Gastroesophageal sphincter (tissue), 4 donors: Measurements from ENCODE around the gene LINGO3. TPM values are rescaled to one million over a fixed set of nuclear protein-coding genes. Genes with fewer than 3 reads are reported as not detected.
A peak's percentile ranks its signal among the peaks of the same experiment; 100 is the strongest.
"Not testable (repeated sequence)": the region's sequence is repeated elsewhere in the genome, so short reads cannot be mapped to it uniquely, and the experiment has no call there.

Experiments used
- ATAC-seq: fragments of 150-250 bp; one replicate; pipeline ENCODE4 v1.9.1; 2016; ENCODE audit warnings: mild to moderate bottlenecking, moderate library complexity
- H3K27ac ChIP-seq, 4 donors: fragments of 200-600 bp; sonication (generic) in 3 of 4; 1 replicate in 3 of 4; 2 replicates in 1 of 4; pipeline ENCODE4 v1.5.1; 2016 to 2019
- H3K27me3 ChIP-seq: fragments of 200-600 bp; sonication (generic); one replicate; pipeline ENCODE4 v1.5.1; 2019
- H3K36me3 ChIP-seq, 2 donors: fragments of 200-600 bp; sonication (generic); one replicate each; pipeline ENCODE4 v1.5.1; 2019; ENCODE audit warnings: control low read depth in 1 of 2
- H3K4me1 ChIP-seq, 3 donors: fragments of 200-600 bp; sonication (generic); 1 replicate in 2 of 3; 2 replicates in 1 of 3; pipeline ENCODE4 v1.5.1; 2016 to 2019; ENCODE audit warnings: control low read depth in 2 of 3
- H3K4me3 ChIP-seq, 2 donors: fragments of 200-600 bp; sonication (generic); one replicate each; pipeline ENCODE4 v1.5.1; 2019; ENCODE audit warnings: mild to moderate bottlenecking in 1 of 2, moderate library complexity in 1 of 2
- H3K9me3 ChIP-seq, 3 donors: fragments of 200-600 bp; sonication (generic); one replicate each; pipeline ENCODE4 v1.5.1; 2017 to 2019; ENCODE audit warnings: control low read depth in 2 of 3
- CTCF ChIP-seq, 4 experiments: fragments of 200-600 bp in 2 of 4; fragments of 450-650 bp in 2 of 4; sonication (generic) in 1 of 4; IDR thresholded peaks; one replicate each; pipeline ENCODE4 v1.5.1; 2017 to 2019; ENCODE audit warnings: antibody characterized with exemption in 4 of 4, mild to moderate bottlenecking in 2 of 4, moderate library complexity in 2 of 4
- EP300 ChIP-seq: sonication (generic); formaldehyde crosslinking; IDR thresholded peaks from one replicate; pipeline ENCODE4 v1.6.1; 2017; ENCODE audit warnings: antibody characterized with exemption, mild to moderate bottlenecking
- POLR2A ChIP-seq, 2 donors: fragments of 450-650 bp; IDR thresholded peaks; one replicate each; pipeline ENCODE4 v1.6.1; 2017; ENCODE audit warnings: antibody characterized with exemption in 2 of 2, mild to moderate bottlenecking in 2 of 2, moderate library complexity in 1 of 2
- POLR2AphosphoS5 ChIP-seq: sonication (generic); formaldehyde crosslinking; IDR thresholded peaks from one replicate; pipeline ENCODE4 v1.6.1; 2017; ENCODE audit warnings: antibody characterized with exemption
- WGBS, 2 donors: methylation state at CpG; one replicate each; pipeline ENCODE4 v1.1.5; 2018; ENCODE audit warnings: low coverage in 1 of 2; 5-methylcytosine and 5-hydroxymethylcytosine counted together
- total RNA-seq, 4 donors: library from RNA; depleted of rRNA; stranded (reverse); fragments of >200 nt; gene quantifications; one replicate each; pipeline ENCODE4 v1.1.0, GENCODE V29; 2016

The LINGO3 gene
- total RNA-seq, 4 donors from 2014 or later, result not detected

DNA sequence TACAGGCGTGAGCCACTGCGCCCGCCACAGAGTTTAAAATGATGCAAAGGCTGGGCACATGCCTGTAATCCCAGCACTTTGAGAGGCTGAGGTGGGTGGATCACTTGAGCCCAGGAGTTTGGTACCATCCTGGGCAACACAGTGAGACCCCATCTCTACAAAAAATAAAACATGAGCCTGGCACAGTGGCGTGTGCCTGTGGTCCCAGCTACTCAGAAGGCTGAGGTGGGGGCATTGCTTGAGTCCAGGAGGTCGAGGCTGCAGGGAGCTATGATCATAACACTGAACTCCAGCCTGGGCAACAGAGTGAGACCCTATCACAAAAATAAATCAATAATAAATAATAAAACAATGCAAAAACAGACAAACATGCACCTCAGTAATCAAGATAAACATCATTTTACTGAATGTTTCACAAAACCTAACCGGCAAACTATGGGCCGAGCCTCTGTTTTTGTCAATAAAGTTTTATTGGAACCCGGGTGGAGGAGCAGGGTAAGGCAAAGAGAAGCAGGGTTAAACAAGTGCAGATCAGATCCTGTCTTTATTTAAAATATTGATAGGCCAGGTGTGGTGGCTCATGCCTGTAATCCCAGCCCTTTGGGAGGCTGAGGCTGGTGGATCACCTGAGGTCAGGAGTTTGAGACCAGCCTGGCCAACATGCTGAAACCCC is 24.0 kb downstream of the LINGO3 start:
- WGBS, 2 donors, result 88 to 96% methylated on average over 3 to 5 of the region's 8 CpGs
- no peak for ATAC-seq
- Histone ChIP-seq H3K4me1 (peaks cover 0 to 22% (median 0%) of the 10 kb centered on the region in 3 donors), H3K27me3 (peaks cover 13% of the 10 kb centered on the region), H3K27ac (no peak overlapping the region), H3K36me3 (no peaks in the 10 kb centered on the region), H3K4me3 (no peak overlapping the region), H3K9me3 (no peaks in the 10 kb centered on the region)
- no peak for TF ChIP-seq CTCF (IDR thresholded peaks at IDR 0.05)
- no peak for TF ChIP-seq EP300
- no peak for TF ChIP-seq POLR2A (IDR thresholded peaks at IDR 0.05)
- no peak for TF ChIP-seq POLR2AphosphoS5

DNA sequence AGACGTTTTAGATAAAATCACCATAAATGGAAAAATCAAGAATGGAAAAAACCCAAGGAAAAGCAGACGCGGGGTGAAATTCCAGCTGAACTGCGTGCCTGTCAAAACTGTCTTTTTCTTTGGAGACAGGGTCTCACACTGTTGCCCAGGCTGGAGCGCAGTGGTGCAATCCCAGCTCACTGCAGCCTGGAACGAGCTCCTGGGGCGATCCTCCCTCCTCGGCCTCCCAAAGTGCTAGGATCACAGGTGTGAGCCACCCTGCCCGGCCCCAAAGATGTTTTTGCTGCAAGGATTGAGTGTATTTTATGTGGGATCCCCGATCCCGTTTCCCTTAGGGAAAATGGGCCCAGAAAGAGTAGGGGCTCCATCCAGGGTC is 25.1 kb downstream of the LINGO3 start:
- peaks cover 2% of the 10 kb centered on the region for H3K27me3 ChIP-seq
- peaks cover 0 to 22% (median 0%) of the 10 kb centered on the region in 3 donors for H3K4me1 ChIP-seq
- peak overlapping the region in 1 of 4 donors; percentile 66 for H3K27ac ChIP-seq
- no peaks in the 10 kb centered on the region for H3K36me3 ChIP-seq
- TF ChIP-seq POLR2A (IDR thresholded peaks at IDR 0.05), result no peak
- no peak for TF ChIP-seq POLR2AphosphoS5
- TF ChIP-seq EP300, result no peak
- TF ChIP-seq CTCF (IDR thresholded peaks at IDR 0.05), result no peak
- H3K4me3 ChIP-seq, result peak overlapping the region in 1 of 2 donors; percentile 46
- ATAC-seq, result no peak
- WGBS, 2 donors, result 66 to 68% methylated on average over 9 to 10 of the region's 11 CpGs
- H3K9me3 ChIP-seq, result no peaks in the 10 kb centered on the region

- no peaks in the 10 kb centered on the region for H3K9me3 ChIP-seq
- peak; percentile 75 for ATAC-seq
- peaks cover 0 to 22% (median 0%) of the 10 kb centered on the region in 3 donors for H3K4me1 ChIP-seq
- peaks cover 0 to 3% of the 10 kb centered on the region in 2 donors for H3K36me3 ChIP-seq
- TF ChIP-seq EP300 (no peak), POLR2A (IDR thresholded peaks at IDR 0.05) (no peak), POLR2AphosphoS5 (no peak), CTCF (IDR thresholded peaks at IDR 0.05) (no peak)
- WGBS, 2 donors, result 20 to 30% methylated on average over 2 to 10 of the region's 41 CpGs
- H3K4me3 ChIP-seq, result peak within 1 kb of the TSS in 1 of 2 donors; percentile 46
- no peaks in the 10 kb centered on the region for H3K27me3 ChIP-seq
- peak within 1 kb of the TSS in 2 of 4 donors; percentile 49 to 66 for H3K27ac ChIP-seq
Observed at GRCh38 chr19:2282062-2282861, 25.7 kb downstream of the LINGO3 start, which contains the start of gene PEAK3. PEAK3 (minus strand) TSS chr19:2282175; CDS start chr19:2280931, 1,244 bp downstream.

DNA sequence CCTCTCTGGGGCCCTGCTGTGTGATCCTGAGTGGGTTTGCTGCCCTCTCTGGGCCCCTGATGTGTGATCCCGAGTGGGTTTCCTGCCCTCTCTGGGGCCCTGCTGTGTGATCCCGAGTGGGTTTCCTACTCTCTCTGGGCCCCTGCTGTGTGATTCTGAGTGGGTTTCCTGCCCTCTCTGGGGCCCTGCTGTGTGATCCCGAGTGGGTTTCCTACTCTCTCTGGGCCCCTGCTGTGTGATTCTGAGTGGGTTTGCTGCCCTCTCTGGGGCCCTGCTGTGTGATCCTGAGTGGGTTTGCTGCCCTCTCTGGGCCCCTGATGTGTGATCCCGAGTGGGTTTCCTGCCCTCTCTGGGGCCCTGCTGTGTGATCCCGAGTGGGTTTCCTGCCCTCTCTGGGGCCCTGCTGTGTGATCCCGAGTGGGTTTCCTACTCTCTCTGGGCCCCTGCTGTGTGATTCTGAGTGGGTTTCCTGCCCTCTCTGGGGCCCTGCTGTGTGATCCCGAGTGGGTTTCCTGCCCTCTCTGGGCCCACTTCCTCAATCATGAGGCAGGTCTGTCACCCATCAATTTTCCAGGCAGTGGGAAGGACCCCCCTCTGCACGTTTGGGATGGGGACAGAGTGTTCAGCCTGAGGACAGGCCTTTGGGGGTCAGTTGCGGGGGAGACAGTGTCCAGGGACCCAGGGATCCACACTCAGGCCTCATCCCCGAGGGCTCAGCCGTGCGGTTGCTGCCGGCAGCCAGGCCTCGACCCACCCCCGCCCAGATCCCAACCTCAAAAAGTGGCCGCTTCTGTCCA is 26.5 kb downstream of the LINGO3 start:
- H3K27ac ChIP-seq, result peak overlapping the region in 2 of 4 donors; percentile 49 to 66
- WGBS, 2 donors, result 0 to 20% methylated on average over 1 to 4 of the region's 16 CpGs
- peak overlapping the region in 1 of 2 donors; percentile 46 for H3K4me3 ChIP-seq
- not testable (repeated sequence) for H3K9me3 ChIP-seq, ATAC-seq, H3K27me3 ChIP-seq
- peaks cover 0 to 29% (median 0%) of the 10 kb centered on the region in 3 donors for H3K4me1 ChIP-seq
- peaks cover 0 to 11% of the 10 kb centered on the region in 2 donors for H3K36me3 ChIP-seq

- WGBS, 2 donors, result 100% methylated on average over 1 of the region's 26 CpGs; no CpG with 5 or more reads in 1 of the 2 donors
- H3K36me3 ChIP-seq, result peaks cover 0 to 18% of the 10 kb centered on the region in 2 donors
- peaks cover 0 to 36% (median 6%) of the 10 kb centered on the region in 3 donors for H3K4me1 ChIP-seq
- no peak for ATAC-seq
- no peak overlapping the region for H3K27ac ChIP-seq
- H3K27me3 ChIP-seq, result no peaks in the 10 kb centered on the region
- H3K4me3 ChIP-seq, result no peak overlapping the region
- H3K9me3 ChIP-seq, result no peaks in the 10 kb centered on the region
- TF ChIP-seq POLR2A (IDR thresholded peaks at IDR 0.05), result no peak
- TF ChIP-seq CTCF (IDR thresholded peaks at IDR 0.05), result no peak
- TF ChIP-seq POLR2AphosphoS5, result no peak
- TF ChIP-seq EP300, result no peak
Observed at GRCh38 chr19:2280633-2281264, 27.2 kb downstream of the LINGO3 start.
